HG03064 (cell line): ENCODE results near the gene ATP1A1.

Source experiments
- ATAC-seq: cut with Tn5 transposase; IDR thresholded peaks from one replicate; pipeline ENCODE4 v1.9.1; 2021; ENCODE audit warnings: low read depth; ENCODE audit not compliant: unreplicated experiment

The ATP1A1 gene

GRCh38 chr1:116411784-116412479 is 38.9 kb downstream of the ATP1A1 start:
- no peak for ATAC-seq

GRCh38 chr1:116412480-116412798 is 39.4 kb downstream of the ATP1A1 start:
- no peak for ATAC-seq

- no peak for ATAC-seq
These were observed 39.9 kb downstream of the ATP1A1 start for GRCh38 chr1:116412898-116413297.

DNA sequence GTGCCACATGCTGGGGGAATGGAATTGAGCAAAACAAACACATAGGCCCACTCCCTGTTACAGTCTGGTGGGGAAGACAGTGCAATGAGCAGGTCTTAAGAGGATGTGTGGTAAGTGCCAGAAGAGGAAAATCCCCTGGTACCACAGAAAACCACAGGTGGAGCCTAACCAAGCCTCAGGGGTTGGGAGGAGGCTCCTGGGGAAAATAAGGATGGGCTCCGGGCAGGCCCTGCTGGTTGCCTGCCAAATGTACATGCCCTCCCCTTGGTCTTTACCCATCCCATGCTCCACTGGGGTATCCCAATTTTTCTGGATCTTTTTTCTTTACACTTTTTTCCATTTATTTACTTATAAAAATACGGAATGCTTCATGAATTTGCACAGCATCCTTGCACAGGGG is 40.4 kb downstream of the ATP1A1 start:
- ATAC-seq: no peak

DNA sequence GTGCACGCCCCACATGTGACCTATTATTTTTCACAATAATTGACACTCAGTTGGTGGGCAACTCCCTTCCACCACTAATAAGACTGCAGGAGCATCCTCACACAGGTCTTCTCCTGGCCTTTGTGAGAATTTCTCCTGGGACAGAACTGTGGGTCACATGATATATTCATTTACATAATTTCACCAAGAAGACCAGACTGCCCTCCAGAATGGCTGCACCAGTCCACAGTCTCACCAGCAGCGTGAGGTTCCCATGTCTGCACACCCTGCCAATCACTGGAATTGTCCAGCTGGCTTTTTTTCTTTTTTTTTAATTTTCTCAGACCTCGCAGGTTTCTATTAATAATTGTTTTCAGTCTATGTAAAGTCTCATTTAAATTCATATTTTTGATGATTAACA is 41.3 kb downstream of the ATP1A1 start:
- ATAC-seq: no peak

GRCh38 chr1:116415200-116415698 is 42.2 kb downstream of the ATP1A1 start:
- no peak for ATAC-seq

DNA sequence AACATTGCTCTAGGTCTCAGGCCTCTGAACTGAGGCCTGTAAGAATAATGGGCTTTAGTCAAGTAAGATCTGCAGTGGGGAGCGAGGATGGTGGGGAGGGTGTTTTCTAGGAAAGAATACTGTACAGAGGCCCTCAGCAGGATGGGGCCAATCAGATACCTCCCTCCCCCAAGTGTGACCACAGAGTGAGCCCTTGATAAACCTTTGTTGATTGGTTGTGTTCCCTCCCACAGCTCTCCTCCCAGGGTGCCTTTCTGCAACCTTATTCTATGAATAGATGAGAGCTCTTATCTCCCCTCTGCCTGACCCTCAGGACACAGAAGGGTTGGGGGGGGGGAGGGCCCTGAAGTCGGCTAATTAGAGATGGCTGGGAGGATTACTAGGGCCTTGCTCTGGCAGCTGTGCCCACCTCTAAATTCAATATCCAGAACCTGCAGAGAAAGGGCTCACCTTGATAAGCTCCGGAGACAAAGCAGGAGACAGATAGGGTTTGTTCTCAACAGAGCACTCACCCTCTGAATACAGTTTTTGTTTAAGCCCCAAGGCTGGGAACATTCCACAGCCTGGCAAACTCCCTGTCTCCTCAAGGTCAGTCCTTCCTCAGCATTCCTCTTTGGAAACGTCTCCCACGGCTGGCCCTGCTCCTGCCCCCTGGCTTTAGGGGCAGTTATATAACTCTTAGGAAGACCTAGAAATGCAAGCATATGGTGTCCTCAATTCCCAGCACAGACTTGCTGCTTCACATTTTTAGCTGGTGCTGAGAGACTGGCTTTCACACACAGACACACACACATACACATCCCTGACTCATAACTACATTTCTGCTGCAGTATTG is 42.9 kb downstream of the ATP1A1 start:
- ATAC-seq: no peak

DNA sequence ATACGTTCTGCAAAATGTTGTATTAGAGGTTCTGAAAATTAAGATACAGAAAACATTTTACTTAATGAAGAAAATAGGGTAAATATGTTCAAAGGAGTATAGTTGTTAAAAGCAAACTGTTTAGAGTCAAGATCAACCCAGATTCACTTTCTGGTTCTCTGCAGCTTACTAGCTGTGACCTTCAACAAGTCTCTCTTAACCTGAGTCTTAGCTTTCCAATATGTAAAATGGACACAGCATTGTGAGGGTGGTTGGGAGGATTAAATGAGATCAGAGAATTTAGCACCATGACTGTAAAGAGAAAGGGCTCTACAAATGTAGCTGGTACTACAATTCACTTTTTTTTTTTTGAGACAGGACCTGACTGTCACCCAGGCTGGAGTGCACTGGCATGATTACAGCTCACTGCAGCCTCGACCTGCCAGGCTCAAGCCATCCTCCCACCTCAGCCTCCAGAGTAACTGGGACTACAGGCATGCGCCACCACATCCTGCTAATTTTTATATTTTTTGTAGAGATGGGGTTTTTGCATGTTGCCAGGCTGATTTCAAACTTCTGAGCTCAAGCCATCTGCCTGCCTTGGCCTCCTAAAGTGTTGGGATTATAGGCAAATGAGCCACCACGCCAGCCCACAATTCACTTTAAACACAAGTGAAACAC is 43.9 kb downstream of the ATP1A1 start:
- ATAC-seq: no peak

DNA sequence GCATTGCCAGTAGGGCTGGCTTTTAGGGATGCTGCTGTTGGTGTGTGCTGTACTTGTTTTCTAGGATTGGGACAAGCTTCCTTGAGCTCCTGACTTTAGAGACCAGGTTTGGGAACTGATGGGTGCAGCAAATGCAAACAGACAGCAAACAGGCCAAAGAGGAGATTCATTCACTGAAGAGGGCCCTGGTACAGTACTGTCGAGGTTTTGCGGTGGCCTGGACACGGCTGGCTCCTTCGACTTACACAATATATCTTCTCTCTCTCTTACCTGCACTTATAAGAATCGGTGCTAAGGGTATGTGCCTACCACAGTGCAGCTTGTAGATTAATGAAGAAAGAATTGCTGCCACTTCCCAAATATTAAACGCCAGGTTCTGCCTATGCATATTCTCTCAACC is 44.6 kb downstream of the ATP1A1 start:
- ATAC-seq: no peak

DNA sequence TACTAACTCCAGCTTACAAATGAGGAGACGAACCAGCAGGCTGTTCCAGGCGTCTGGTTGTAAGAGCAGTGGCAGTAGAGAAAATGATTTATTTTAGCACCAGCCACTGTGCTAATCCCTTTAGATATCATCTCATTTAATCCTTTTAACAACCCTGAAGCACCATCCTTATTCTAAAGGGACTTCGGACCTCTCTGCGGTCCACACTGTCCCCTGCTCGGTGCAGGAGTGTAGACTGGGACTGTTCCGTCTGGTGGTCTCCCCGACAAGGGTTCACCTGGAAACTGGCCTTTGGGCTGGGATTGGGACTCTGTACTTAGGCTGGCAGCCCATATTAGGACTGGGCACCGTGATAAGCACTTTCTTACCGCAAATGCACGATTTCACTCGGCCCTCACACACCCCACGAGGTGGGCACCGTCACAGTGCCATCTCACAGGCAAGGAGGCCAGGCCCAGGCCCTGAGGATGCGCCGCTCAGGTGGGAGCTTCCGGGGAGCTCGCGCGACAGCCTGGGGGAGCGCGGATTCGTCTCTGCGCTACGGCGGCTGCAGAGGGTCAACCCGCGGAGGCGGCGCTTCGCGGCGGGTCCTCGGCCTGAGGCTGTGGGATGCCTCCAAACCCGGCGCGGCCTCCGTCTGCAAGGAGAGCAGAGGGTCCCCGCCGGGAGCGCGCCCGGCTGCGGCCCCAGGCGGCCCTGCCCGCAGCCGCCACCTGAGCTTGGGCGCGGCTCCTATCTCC is 45.2 kb downstream of the ATP1A1 start:
- ATAC-seq: peak; percentile 70

- no peak for ATAC-seq
These were observed 47.6 kb downstream of the ATP1A1 start for GRCh38 chr1:116420417-116421200.

- ATAC-seq: no peak
These were observed 51.4 kb downstream of the ATP1A1 start for GRCh38 chr1:116424438-116424837.

GRCh38 chr1:116424863-116425262 is 51.8 kb downstream of the ATP1A1 start:
- ATAC-seq: no peak

DNA sequence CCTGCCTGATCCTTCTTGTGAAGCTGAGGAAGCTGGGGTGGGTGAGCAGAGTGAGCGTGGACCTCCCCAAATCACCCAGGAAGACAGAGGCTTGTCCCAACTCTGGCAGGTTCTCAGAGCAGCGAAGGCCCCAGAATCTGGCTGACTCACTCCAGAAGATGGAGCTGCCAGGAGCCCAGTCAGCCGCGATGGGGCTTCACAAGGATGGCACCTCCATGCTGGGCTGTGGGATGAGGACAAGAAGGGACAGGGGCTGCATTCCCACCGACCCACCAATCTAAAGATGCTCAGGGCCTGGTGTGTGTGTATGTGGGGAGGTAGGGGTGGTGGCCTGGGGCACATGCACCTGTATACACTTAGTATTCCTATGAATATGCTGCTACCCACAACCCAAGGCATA is 52.9 kb downstream of the ATP1A1 start:
- no peak for ATAC-seq

DNA sequence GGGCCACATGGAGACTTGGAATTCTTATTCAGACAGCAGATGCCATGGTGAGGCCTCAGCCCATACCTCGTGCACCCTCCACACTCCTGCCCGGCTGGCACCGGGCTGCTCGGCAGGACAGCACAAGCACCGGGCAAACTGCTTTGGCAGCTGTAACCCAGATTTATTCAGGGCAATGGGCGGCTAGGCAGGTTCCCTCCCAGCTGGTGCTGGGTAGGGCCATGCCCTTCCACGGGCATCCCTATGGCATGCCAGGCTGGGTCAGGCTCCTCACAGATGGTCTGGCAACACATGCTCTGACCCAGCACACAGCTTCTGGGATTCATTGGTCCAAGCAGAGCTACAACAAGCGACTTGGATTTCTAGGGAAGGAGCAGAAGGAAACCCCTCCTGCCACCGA is 53.4 kb downstream of the ATP1A1 start:
- no peak for ATAC-seq

- no peak for ATAC-seq
These were observed 55.5 kb downstream of the ATP1A1 start for GRCh38 chr1:116428576-116428975.

- ATAC-seq: no peak
These were observed 56.9 kb downstream of the ATP1A1 start for GRCh38 chr1:116429821-116430374.

DNA sequence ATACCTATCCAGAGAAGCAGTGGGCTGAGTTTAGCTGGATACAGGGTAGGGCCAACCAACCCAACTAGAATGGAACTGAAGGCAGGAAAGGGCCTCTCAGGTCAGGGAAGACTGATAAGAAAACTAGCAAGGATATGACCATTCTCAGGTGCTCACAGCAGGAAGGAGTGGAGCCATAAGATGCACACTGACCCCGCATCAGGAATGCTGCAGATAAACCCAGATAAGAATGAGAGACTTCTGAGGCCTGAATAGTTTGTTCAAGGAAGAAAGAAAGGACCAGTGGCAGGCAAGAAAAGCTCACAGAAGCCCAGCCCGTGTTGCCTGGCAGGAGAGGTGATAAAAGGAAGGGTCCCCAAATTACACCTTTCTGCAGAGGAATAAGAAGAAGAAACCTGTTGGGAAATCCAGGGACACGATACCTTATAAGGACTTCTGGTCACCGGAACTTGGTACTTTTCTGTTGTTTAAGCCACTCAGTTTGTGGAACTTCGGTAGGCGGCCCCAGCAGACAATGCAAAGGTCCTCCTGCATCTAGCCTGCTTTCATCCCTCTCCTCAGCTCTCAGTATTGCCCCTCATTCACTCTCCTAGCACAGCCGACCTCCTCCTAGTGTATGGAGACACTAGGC is 58.9 kb downstream of the ATP1A1 start:
- ATAC-seq: no peak

DNA sequence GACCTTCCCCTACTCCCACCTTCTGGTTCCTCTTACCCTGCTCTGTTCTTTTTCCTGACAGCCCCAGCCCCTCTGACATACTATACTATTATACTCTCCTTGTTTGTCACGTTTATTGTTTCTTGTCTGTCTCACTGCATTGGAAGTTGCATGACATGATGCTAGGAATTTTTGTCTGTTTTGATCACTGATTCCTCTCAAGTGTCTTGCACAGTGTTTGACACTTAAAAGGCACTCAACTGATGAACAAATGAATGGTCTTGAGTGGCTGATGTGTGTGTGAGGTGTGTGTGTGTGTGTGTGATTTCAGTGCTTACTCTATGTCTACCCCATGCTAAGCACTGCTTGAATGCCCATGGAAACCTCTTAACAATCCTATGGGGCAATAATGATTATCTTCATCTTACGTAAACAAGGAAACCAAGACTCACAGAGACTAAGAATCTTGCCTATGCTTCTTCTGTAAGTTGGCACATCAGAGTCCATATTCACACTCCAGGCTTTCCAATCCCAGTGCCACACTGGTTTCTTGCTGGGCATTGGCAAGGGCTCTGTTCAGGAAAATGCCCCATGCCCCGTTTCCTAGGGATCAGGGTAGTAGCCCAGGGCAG is 59.7 kb downstream of the ATP1A1 start:
- no peak for ATAC-seq
